Measurements from ENCODE around the gene C1QTNF8. TPM values are rescaled to one million over a fixed set of nuclear protein-coding genes. Genes with fewer than 3 reads are reported as not detected.

The C1QTNF8 gene
- total and polyA plus RNA-seq, 2 of the 13 experiments (the other 11 are each of a cell fraction or from before 2014, with no cell fraction given) = 0.09 TPM; not detected in 1

DNA sequence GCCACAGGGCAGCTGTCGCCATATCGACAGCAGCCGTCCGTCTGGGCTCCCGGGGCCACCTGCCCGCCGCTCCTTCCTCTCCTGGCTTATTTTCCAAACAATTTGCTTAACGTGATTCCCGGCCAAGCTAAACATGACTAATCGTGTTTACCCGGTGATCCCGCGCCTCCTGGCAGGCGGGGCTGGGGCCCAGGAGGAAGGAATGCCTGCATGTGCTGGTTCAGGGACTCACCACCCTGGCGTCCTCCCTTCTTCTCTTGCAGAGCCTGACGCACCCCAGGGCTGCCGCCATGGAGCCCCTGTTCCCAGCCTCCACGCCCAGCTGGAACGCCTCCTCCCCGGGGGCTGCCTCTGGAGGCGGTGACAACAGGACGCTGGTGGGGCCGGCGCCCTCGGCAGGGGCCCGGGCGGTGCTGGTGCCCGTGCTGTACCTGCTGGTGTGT, 17.4 kb downstream of the C1QTNF8 start (continued):
- TF ChIP-seq ZNF619 (CRISPR knock-in tag; IDR thresholded peaks at IDR 0.05) (peak; percentile 47), ZNF44 (CRISPR knock-in tag; IDR thresholded peaks at IDR 0.05) (no peak), ZNF547 (CRISPR knock-in tag; IDR thresholded peaks at IDR 0.05) (peak; percentile 47), TBP (CRISPR knock-in tag; IDR thresholded peaks at IDR 0.05) (no peak), SCMH1 (CRISPR knock-in tag; IDR thresholded peaks at IDR 0.05; ENCODE audit: borderline replicate concordance) (no peak), KMT2B (CRISPR knock-in tag; IDR thresholded peaks at IDR 0.05) (0 out of 2 replicates have a peak, but pooled peaks have one; percentile 46), ZNF883 (CRISPR knock-in tag; IDR thresholded peaks at IDR 0.05; ENCODE audit: not compliant biosample characterization) (no peak), NR2C2 (CRISPR knock-in tag; IDR thresholded peaks at IDR 0.05; ENCODE audit: borderline replicate concordance) (peak; percentile 79), ATAD3A (CRISPR knock-in tag; IDR thresholded peaks at IDR 0.05) (no peak), GFI1 (CRISPR knock-in tag; IDR thresholded peaks at IDR 0.05; ENCODE audit: borderline replicate concordance) (peak; percentile 99), MAFG (CRISPR knock-in tag; IDR thresholded peaks at IDR 0.05) (no peak), GLI4 (CRISPR knock-in tag; IDR thresholded peaks at IDR 0.05; ENCODE audit: borderline replicate concordance) (no peak), ZNF34 (CRISPR knock-in tag; IDR thresholded peaks at IDR 0.05; ENCODE audit: borderline replicate concordance) (no peak), PHF20 (CRISPR knock-in tag; IDR thresholded peaks at IDR 0.05) (no peak), HCFC1 (IDR thresholded peaks at IDR 0.05; ENCODE audit: low read depth, low read length) (no peak), SNAI1 (CRISPR knock-in tag; IDR thresholded peaks at IDR 0.05; ENCODE audit: borderline replicate concordance) (0 out of 2 replicates have a peak, but pooled peaks have one; percentile 56), ZNF256 (CRISPR knock-in tag; conservative IDR thresholded peaks at IDR 0.05) (no peak), TBX3 (IDR thresholded peaks at IDR 0.05; ENCODE audit: borderline replicate concordance) (no peak), STAT5B (CRISPR knock-in tag; IDR thresholded peaks at IDR 0.05) (no peak), HDAC1 (CRISPR knock-in tag; IDR thresholded peaks at IDR 0.05) (peak; percentile 95)
- TF ChIP-seq, protein P1, sequence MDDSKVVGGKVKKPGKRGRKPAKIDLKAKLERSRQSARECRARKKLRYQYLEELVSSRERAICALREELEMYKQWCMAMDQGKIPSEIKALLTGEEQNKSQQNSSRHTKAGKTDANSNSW (CRISPR knock-in tag; IDR thresholded peaks at IDR 0.05; ENCODE audit: borderline replicate concordance) = no peak
- TF ChIP-seq, protein P2, sequence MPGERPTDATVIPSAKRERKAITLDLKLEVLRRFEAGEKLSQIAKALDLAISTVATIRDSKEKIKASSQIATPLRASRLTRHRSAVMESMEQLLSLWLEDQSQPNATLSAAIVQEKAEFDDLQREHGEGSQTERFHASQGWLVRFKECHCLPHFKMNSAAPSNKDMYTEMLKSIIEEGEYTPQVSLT (CRISPR knock-in tag; IDR thresholded peaks at IDR 0.05; ENCODE audit: borderline replicate concordance, low read depth) = no peak
- TF ChIP-seq, protein P3, sequence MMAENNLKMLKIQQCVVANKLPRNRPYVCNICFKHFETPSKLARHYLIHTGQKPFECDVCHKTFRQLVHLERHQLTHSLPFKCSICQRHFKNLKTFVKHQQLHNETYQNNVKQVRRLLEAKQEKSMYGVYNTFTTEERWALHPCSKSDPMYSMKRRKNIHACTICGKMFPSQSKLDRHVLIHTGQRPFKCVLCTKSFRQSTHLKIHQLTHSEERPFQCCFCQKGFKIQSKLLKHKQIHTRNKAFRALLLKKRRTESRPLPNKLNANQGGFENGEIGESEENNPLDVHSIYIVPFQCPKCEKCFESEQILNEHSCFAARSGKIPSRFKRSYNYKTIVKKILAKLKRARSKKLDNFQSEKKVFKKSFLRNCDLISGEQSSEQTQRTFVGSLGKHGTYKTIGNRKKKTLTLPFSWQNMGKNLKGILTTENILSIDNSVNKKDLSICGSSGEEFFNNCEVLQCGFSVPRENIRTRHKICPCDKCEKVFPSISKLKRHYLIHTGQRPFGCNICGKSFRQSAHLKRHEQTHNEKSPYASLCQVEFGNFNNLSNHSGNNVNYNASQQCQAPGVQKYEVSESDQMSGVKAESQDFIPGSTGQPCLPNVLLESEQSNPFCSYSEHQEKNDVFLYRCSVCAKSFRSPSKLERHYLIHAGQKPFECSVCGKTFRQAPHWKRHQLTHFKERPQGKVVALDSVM (CRISPR knock-in tag; IDR thresholded peaks at IDR 0.05) = peak; percentile 83
- TF ChIP-seq, protein P4, sequence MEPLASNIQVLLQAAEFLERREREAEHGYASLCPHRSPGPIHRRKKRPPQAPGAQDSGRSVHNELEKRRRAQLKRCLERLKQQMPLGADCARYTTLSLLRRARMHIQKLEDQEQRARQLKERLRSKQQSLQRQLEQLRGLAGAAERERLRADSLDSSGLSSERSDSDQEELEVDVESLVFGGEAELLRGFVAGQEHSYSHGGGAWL (CRISPR knock-in tag; IDR thresholded peaks at IDR 0.05) = peak; percentile 34
- TF ChIP-seq, protein P5, sequence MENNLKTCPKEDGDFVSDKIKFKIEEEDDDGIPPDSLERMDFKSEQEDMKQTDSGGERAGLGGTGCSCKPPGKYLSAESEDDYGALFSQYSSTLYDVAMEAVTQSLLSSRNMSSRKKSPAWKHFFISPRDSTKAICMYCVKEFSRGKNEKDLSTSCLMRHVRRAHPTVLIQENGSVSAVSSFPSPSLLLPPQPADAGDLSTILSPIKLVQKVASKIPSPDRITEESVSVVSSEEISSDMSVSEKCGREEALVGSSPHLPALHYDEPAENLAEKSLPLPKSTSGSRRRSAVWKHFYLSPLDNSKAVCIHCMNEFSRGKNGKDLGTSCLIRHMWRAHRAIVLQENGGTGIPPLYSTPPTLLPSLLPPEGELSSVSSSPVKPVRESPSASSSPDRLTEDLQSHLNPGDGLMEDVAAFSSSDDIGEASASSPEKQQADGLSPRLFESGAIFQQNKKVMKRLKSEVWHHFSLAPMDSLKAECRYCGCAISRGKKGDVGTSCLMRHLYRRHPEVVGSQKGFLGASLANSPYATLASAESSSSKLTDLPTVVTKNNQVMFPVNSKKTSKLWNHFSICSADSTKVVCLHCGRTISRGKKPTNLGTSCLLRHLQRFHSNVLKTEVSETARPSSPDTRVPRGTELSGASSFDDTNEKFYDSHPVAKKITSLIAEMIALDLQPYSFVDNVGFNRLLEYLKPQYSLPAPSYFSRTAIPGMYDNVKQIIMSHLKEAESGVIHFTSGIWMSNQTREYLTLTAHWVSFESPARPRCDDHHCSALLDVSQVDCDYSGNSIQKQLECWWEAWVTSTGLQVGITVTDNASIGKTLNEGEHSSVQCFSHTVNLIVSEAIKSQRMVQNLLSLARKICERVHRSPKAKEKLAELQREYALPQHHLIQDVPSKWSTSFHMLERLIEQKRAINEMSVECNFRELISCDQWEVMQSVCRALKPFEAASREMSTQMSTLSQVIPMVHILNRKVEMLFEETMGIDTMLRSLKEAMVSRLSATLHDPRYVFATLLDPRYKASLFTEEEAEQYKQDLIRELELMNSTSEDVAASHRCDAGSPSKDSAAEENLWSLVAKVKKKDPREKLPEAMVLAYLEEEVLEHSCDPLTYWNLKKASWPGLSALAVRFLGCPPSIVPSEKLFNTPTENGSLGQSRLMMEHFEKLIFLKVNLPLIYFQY (CRISPR knock-in tag; IDR thresholded peaks at IDR 0.05; ENCODE audit: borderline replicate concordance) = peak; percentile 70; the same call in 1 of the 2 replicates
